ENCODE data around the gene OPCML. TPM values are rescaled to one million over a fixed set of nuclear protein-coding genes. Genes with fewer than 3 reads are reported as not detected.

OPCML gene
- total RNA-seq, 1 donor from 2014 or later = 0.09 TPM

DNA sequence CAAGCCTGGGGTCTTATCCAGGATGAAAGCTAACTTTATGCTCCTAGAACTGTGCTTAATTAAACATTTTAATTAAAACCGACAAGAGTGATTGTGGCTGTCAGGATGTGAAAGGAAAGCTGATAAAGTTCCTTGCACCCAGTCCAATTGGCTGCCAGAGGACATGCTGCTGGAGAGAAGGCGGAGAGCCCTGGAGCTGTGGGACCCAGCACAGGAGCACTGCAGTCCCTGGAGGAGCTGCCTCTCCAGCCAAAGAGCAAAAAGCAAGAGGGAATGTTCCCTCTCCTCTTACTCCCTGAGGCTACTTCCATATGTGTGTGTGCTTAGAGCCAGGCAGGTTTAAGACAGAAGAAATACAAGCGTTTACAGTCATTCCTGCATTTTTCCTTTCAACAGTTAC is 118.6 kb downstream of the OPCML start:
- DNase-seq (ENCODE audit: low spot score) = no peak

DNA sequence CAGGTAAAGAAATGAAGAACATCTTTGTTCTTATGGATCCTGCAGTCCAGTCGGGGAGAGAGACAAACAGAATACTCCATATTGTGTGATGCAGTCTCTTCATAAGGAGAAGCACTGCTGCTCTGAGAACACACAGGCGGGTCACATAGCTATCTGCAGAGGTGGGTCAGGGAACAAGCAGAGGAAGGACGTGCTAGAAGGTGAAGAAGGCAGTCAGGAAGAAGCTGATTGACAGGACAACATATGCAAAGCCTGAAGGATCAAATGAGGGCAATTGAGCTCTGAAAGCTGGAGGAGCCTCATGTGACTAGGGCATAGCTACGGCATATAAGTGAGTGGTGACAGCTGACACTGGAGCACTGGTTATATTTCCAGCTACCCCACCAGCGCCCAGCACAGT is 122.5 kb downstream of the OPCML start:
- no peak for DNase-seq (ENCODE audit: low spot score)

DNA sequence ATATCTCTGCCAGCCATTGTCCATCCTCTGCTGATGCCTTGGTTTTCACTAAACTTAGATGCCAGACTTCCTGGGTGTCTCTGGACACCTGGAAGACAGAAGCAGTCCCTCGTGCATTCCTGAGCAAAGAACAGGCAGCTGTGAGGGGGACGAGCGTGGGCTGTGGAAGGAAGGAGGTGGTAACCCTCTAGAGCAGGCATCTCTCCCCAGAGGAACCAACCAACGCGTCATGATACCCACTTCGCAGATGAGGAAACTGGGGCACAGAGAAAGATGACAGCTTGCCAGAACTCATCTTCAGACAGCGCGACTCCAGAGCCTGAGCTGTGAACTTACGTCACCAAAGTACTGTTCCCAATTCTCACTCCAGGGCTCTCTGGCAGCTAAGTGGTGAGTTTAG is 123.4 kb downstream of the OPCML start:
- no peak for DNase-seq (ENCODE audit: low spot score)

DNA sequence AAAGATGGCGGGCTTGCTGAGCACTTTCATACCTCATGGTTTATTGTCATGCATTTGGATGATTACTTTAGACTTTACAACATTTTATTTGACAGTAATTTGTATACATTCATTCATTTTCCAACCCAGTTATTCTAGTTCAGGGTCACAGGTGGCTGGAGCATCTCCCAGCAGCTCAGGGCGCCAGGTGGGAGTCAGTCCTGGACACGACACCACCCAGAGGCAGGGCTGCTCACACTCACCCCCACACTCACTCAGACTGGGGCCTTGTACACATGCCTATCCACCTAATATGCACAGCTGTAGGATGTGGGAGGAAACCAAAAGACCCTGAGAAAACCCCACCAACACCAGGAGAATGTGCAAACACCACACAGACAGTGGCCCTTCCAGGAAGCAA is 123.9 kb downstream of the OPCML start:
- DNase-seq (ENCODE audit: low spot score) = no peak

DNA sequence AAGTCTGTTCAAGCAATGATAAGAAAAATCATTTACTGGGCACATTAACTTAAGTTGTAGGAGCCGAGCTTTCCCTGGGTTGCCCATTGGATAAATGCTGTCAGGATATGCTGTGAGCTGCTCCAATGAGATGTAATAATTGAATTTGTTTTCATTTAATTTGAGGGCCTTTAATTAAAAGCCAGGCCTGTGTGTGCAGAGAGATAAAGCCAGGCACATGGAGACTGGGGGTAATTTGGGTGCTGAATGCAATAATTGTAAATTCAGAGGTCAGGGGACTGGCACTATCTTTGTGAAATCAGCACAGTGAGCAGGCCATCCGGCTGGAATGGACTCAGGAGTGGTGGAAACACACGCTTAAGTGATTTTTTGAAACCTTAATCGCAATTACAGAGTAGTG is 125.8 kb downstream of the OPCML start:
- DNase-seq (ENCODE audit: low spot score) = no peak

DNA sequence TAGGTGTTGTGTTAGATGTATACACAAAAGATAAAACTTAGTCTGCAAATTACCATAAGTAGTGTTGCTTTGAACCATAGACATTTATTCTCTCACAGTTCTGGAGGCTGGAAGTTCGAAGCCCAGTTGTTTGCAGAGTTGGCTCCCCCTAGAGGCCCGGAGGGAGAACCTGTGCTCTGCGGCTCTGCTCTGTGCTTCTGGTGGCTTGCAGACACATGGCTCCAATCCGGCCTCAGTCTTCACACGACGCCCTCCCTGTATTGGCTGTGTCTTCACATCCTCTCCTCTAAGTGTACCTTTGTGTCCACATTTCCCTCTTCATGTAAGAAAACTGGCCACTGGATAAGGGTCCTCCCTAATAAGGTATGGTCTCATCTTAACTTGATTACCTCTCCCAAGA is 128.4 kb downstream of the OPCML start:
- DNase-seq (ENCODE audit: low spot score) = no peak

DNA sequence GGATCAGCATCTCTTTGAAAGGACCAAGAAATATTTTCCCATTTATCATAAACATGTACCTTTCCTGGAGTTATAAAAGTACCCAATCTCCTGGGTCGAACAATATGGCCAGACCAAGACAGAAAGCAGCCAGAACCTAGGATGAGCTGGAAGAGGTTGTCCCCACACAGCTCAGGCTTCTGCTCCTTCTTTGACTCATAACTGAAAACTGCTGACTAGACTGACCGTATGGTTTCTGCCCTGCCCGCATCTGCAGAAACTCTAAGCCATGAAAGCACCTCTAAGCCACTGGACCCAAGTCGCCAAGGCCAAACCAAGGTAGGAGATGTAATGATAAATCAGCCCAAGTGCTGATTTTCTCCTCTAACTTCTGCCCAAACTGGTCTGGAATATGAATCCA is 129.8 kb downstream of the OPCML start:
- DNase-seq (ENCODE audit: low spot score) = no peak

DNA sequence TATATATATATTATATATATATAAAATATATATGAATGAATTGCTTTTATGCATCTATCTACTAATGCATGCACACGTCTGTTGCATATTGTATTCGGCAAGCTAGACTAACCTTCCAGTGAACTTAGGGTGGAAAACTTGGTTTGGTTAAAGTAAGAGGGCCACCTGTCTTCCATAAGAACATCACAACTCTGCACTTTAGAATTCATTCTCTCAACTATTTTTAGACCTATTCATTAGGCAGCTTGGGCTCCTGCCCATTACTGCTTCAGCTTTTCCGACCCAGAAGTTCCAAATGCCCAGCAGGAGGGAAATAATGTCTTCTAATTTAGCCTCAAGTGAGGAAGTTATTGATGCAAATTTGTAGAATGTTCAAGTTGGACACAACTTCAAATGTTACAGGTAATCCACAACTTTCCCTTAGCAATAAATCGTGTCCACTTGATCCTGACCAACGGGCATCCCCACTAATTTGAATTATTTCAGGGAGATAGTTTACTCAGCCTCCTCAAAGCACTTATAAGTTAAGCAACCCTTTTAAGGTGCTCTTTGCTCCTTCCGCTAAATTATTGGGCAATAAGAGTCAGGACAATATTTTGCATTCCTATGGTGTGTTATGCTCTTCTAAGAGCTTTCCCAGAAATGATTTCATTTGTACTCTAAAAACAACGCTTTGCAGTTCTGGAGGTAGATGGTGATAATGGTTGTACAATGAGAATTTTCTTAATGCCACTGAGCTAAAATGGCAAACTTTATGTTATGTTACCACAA is 132.3 kb downstream of the OPCML start:
- DNase-seq (ENCODE audit: low spot score) = no peak

DNA sequence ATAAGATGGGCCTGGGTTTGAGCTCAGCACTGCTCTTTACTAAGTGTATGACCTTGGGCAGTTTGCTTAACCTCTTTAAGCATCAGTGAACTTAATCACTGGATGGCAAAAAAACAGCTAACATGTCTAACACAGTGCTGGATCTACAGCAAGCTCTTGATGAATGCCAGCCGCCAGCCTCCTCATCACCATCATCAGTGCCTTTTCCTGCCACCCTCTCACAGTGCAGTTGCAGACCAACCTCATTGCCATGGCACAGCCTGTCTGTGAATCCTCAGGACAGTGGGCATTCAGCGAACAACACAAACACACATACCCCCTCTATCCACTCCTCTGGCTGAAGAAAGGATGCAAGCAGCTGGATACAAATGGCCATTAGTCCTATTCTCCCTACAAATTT is 133.0 kb downstream of the OPCML start:
- DNase-seq (ENCODE audit: low spot score) = no peak

DNA sequence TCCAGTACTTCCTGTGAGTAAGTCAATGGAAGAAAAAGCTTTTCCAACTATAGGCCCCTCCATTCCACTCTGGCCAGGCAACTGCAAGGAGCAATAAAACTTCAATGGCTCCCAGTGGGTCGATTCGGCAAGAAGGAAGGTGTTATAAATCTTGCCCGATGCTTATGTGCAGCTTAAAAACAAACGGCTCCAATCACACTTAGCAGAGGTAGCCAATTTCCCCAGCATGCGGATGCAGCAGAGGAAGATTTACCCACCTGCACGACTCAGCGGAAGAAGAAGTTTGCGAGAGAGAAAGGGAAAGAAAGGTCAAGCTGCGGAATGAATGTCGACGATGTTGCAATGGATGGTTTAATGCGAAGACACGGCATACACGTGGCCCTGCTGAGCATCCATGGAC is 141.5 kb downstream of the OPCML start:
- DNase-seq (ENCODE audit: low spot score) = no peak

DNA sequence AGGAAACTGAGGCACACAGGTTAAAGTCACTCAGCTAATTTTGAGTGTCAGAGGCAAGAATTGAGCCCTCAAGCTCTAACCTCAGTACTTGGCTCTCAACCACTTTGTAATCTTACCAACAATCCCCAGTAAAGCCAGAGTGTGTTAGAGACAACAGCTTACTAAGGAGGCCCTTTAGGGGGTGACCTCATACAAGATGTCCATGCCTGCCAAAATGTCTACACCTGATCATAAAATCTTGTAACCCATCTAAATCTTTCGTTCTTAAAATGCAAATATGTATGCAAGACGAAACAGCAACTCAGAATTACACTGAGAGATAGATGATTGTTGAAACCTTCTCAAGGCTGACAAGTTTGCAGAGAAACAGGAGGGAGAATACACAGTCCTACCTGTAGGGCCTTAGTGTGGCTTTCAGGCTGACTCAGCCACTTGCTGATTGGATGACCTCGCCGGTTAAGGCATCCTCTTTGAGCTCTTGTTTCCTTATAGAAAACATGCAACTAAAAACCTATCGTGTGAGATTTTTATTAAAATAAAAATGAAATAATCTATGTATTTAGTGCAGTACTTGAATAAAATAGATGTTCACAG is 143.2 kb downstream of the OPCML start:
- no peak for DNase-seq (ENCODE audit: low spot score)

DNA sequence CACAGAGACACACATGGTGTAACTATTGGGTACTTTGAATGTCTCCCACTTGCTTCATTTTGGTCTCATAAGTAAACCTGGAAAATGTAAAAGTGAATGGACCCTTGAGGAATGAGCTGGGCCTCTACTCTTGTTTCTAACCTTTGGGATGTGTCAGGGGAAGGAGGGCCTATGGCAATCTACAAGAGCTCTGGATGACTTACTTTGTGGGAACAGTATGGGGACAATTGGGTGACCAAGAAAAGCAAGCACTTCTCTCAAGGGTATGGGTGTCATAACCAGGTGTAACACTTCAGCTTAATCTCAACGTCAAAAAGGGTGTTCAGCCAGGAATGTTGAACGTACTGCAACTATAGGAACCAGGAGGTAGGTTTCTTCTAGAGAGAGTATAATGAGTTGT is 144.0 kb downstream of the OPCML start:
- DNase-seq (ENCODE audit: low spot score) = no peak

DNA sequence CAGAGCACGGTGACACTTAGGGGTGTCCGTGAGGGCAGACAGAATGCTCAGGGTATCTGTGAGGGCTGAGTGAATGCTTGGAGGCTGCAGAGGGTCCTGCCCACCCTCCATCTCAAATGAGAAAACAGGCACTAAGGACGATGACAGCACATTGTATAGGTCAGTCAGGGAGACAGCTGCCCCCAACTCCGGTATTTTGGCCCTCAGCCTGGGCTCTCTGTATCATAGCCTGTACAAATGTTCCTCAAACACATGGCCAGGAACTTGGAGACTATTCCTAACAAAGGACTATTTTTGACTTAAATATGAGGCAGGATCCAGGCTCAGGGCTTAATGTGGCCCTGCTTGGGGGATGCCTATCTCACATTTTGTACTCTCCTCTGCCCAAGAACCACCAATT is 145.4 kb downstream of the OPCML start:
- no peak for DNase-seq (ENCODE audit: low spot score)

DNA sequence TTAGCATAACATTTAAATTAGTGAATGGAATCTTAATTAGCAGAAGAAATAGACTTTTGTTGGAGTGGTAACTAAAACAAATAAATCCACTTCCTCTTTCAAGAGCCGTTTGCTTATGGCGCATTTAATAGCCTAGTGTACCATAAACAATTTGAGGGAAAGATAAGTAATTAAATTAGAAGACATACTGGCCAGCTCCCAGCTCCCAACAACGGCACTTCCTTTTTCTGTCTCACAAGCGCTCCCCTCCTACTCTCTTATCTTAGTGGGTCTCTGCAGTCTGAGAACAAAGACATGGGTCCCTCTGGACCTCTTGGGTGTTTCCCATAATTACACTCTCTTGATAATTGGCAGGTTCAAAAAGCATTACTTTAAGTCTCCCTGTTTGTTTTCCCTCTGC is 146.0 kb downstream of the OPCML start:
- no peak for DNase-seq (ENCODE audit: low spot score)

DNA sequence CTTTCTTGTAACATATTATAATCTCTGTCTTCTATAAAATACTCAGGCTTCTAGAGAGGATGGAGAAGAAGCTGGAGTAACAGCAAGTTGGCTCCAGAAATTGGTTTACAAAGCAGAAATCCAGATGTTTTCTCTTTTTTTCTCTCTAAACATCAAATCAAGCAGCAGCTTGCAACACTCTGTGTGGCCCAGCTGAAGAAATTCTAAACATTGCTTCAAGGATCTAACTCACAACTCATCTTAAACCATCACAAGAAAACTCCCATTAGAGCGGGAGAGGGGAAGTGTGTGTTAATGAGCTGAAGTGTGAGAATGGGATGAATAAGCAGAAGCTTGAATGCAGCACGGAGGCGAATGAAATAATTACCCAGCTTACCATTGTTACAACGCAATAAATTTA is 146.5 kb downstream of the OPCML start:
- no peak for DNase-seq (ENCODE audit: low spot score)

DNA sequence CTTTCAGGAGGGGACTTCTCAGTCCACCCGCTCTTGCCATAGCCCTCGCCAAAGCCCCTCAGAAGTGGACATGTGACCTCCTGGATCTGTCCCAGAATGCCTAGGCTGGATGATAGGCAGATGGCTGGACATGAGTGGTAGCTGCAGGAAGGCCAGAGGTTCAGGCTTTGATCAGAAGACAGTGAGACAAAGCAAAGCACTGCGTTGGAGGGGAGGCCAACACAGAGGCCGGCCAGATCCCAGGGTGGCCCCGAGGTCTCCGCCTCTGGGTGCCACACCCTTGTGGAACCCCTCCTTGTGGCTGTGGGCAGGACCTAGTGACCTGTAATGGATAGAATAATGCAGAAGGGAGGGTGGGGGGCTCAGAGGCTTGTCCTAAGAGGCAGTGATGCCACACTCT is 147.6 kb downstream of the OPCML start:
- DNase-seq (ENCODE audit: low spot score) = no peak

DNA sequence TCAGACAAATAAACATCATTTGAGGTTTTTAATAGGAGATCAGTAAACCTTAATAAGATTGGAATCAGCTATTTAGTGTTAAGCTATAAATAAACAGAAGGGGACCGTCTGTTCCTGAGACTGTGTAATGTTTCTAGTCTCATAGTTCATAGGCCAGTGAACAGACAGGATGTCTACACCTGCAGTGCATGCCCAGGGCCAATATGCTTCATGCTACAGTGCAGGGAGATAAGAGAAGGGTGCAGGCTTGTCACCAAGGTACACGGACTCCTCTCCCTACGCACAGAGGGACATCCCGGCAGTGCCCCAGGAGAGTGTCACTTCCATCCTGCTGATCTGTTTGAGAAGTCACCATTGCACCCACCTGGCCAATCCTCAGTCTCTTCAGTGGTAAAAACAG is 148.6 kb downstream of the OPCML start:
- DNase-seq (ENCODE audit: low spot score) = no peak

DNA sequence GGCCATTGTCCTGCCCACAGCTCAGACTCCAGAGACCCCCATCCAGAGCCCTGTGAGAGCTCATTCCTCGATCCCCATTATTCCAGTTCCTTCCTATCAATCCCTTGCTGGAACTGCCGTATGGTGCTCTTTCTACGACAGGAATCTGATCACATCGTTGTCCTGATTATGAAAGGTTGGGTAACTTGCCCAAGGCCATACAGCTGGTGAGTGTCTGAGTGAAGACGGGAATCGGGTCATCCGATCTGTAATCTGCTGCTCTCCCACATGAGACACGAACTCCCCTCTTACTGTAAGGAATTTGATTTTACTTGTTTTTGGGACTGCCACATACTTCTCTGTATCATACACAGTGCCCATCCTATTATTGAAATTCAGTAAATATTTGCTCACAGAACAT is 149.1 kb downstream of the OPCML start:
- DNase-seq (ENCODE audit: low spot score) = no peak

DNA sequence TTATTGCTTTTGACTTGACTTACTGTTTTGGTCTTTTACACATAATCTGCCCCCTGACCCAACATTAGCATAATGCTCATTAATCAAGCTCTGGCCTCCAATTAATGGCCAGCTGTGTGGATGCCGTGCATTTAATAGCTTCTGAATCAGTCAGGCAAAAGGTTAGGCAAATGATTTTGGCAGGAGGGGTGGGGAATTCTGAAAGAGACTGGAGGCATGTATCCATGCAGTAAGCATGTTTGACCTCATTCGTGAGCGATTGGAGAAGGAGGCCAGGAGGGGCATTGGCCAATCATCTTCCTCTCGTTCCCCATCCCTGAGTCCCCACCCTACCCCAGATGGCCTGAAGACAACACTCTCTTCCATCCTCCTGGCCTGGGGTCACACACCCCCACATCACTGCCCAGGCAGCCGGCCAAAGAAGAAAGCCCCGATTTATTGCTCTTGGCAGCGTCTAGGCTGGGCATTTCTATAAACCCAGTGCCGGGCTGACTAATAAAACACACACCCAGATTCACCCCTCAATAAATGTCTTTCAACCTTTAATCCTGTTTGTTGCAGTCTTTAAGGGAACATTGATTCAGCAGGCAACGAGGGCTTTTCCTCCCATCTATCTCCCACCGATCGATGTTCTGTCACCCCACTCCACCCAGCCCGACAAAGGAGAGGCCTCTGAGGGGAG is 150.0 kb downstream of the OPCML start:
- no peak for DNase-seq (ENCODE audit: low spot score)

DNA sequence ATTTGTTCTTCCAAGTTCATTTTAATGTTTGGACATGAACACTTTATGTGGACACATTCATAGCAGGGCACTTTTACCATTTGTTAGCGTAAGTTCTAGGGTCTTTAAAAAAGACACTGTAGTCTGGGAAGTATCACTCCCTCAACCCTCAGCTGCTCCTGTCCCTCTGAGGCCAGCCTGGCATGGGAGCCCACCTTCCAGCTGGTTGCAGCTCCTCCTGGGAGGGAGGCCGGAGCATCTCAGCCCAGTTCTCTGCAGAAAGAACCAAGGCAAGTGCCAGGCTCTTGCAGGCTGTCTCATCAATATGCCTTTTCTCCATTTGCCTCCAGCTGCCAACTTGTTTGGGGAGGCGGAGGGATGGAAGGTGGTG is 150.6 kb downstream of the OPCML start:
- no peak for DNase-seq (ENCODE audit: low spot score)

DNA sequence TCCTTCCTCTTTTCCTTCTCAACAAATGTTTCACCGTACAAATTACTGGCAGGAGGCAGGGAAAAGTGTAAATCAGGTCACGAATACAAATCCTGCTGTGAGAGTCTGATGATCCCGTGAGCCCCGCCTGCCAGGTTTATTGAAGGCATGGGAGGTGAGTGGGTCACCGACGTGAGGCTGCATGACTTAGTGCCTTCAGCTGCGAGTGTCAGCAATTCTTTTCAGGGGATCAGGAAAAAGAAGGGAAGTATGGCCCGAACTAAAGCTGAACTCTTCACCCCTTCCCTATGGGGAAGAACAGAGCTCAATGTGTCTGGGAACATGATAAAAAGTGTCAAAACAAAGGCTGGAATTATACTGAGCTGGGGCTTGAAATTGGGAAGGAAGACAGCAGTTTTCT is 166.2 kb downstream of the OPCML start:
- no peak for DNase-seq (ENCODE audit: low spot score)

DNA sequence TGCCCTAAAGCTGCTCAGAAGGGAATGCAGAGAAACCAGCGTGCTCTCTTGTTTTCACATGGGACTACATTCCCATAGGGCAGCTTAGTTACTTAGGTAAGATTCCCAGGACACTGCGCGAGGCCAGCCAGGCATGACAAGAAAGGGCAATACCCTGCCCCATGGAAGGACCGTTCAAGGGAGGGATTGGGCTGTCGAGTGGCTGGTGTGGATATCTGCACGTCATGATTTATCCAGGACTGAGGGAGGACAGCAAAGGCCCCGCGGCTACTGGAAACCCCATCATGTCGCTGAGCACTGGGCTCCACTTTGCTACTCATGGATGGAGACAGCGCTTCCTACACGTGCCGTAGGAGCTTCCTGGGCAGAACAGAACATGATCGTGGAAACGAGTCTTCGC is 169.4 kb downstream of the OPCML start:
- no peak for DNase-seq (ENCODE audit: low spot score)

DNA sequence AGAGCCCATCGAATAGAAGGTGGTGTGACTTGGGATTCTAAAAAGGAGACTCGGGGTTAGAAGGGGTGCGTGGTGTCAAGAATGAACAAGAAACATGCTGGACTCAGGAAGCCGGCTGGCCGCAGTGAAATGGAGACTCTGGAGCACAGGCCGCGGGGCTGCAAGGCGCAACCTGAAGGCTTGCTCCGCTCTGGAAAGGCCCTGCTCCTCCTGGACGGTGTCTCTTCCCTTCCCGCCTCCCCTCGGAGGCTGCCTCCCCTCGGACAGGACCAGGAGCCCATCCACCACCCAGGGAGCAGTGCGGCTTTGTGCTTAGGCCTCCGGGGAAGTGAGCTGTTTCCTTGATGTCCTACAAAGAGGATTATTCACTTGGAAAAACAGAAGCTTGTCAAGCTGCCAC is 170.1 kb downstream of the OPCML start:
- DNase-seq (ENCODE audit: low spot score) = no peak

DNA sequence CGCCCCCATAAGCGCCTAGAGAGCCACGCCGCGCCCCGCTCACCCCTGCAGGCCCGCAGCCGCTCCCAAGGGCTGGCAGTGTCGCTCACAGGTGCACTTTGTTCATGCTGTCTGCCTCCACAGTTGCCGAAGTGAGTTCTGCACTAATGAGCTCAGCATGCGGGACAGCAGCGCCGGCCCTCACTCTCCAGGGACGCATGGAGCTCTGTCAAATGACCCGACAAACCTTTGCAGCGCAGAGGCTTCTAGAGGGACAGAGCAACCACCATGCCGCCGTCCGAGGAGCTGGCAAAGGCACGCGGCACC is 170.7 kb downstream of the OPCML start:
- DNase-seq (ENCODE audit: low spot score) = no peak

All from mucosa of gallbladder (tissue), 1 donor.